ENCODE data around the gene METTL14. TPM values are rescaled to one million over a fixed set of nuclear protein-coding genes. Genes with fewer than 3 reads are reported as not detected.

The METTL14 gene
- total RNA-seq, 1 experiment from 2014 or later, result 10.0 TPM

- DNase-seq (ENCODE audit: low spot score), result no peak
Measured at GRCh38 chr4:118759481-118759880, 74.3 kb downstream of the METTL14 start.

DNA sequence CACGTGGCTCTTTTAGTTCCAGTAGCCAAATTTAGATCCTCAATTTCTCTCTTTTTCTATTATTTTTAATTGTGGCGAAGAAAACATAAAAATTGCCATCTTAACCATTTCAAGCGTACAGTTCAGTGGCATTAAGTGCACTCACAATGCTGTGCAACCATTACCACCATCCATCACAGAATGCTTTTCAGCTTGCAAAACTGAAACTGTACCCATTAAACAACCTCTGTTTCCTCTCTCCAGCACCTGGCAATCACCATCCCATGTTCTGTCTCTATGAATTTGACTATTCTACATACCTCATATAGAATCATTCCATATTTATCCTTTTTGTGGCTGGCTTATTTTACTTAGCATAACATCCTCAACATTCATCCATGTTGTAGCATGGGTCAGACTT is 74.9 kb downstream of the METTL14 start:
- no peak for DNase-seq (ENCODE audit: low spot score)

- no peak for DNase-seq (ENCODE audit: low spot score)
Measured at GRCh38 chr4:118760493-118760892, 75.3 kb downstream of the METTL14 start.

DNA sequence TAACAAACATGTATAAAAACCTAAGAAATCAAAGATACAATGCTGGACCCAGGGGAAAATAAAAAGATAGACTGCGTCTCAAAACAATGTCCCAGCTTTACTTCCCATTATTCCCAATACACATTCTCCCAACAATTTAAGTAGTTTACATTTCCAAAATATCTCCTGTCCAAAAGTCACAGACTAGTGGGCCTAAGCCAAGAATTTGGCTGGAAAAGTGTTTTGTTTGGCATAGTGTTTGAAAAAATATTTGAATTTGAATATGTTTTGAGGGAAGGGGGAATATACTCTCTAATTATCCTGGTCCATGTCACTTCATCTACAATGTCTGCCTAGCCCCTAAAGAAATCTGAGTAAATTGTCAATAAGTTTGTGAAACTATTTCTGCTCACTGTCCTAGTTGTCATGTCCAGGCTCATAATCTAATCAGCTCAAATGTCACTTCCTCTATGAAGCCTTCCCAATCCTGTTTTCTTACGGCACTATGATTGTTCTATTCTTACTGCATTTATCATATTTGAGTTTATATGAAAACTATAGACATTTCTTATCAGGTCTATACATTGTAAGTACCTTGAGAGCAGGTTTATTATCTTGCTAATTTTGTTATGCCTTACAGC is 76.3 kb downstream of the METTL14 start:
- no peak for DNase-seq (ENCODE audit: low spot score)

DNA sequence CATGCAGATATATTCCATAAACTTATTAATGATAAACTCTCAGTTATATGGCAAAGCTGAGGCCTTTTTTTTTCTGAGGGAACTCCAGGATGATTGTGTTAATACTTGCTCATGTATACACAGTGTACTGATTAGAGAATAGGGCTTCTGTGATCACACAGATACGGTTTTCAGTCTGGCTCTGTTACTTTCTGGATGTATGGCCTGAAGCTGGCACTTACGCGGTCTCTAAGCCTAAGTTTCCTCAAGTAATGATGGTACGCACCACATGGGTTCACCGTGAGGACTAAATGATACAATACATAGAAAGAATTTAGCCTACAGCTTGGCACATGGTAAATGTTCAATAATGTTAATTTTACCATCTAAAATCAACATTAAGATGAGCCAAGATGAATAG is 77.0 kb downstream of the METTL14 start:
- no peak for DNase-seq (ENCODE audit: low spot score)

DNA sequence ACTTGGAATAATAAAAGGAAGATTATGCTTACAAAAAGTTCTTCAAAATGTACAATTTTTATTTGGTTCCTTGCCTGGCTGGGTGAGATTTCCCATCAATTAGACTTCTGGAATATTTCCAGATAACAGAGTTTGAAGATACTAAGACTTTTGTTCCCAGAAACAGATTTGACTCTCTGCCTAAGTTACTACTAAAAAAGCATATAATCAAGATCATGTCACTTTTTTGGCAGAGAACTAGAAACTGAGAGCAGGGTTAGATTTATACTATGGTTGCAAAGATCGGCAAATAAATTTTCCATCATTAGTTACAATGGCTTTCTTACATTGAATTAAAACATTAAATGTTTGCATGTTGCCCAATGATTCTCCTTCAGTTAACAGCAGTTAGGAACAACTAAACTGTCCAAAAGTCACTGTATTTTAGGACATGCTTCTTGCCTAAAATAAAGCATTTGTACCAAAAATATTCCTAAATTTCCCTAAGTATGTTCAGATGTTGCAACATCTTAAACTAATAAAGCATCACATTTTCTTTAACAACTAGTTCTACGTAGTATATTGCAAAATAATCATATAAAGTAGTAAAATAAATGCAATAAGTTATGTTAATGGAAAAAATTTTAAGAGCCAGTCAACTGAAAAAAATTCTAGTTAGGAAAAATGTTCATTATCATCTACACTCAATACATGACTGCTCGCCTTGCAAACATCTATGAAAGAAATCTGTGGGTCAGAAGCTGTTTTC is 77.7 kb downstream of the METTL14 start:
- DNase-seq (ENCODE audit: low spot score), result no peak

Other genes with a start within 250 kb of the METTL14 start
- gene SEC24D, start 150.7 kb downstream of the METTL14 start, total RNA-seq (2014; rRNA removed; shearing (Covaris generic)), result 25.9 and 36.8 TPM in 2 replicates
- 0.07 and 0.10 TPM in 2 replicates for gene SYNPO2, start 203.5 kb downstream of the METTL14 start, total RNA-seq (2014; rRNA removed; shearing (Covaris generic))